SK-N-SH (cell line): ENCODE measurements around the gene PNP. TPM values are rescaled to one million over a fixed set of nuclear protein-coding genes. Genes with fewer than 3 reads are reported as not detected.

Experiments
- CTCF ChIA-PET: fragments of 300-600, 350-600 bp; formaldehyde crosslinking; extraction: SDS; loops from one replicate; lab custom pipeline; 2021; lab: Yijun Ruan, JAX
- POLR2A ChIA-PET: fragments of 350-600 bp; sonication (Branson Sonifier 250); formaldehyde crosslinking; extraction: SDS; loops from one replicate; lab custom pipeline; 2020; ENCODE audit warnings: antibody characterized with exemption, inconsistent platforms; lab: Yijun Ruan, JAX
- DNase-seq: peaks from one replicate; pipeline ENCODE4 v3.0.0; 2012
- H2AFZ ChIP-seq: fragments of 200-600 bp; sonication (generic); 2 replicates; pipeline ENCODE4 v1.8.1; 2016; ENCODE audit warnings: antibody characterized with exemption, mild to moderate bottlenecking, low read depth
- H3F3A ChIP-seq: fragments of 200-600 bp; sonication (generic); replicated peaks from 2 replicates; pipeline ENCODE3; 2016; ENCODE audit warnings: antibody characterized with exemption, mild to moderate bottlenecking; ENCODE audit not compliant: insufficient read depth
- H3K27ac ChIP-seq, 2 experiments: fragments of 200-500 bp in 1 of 2; fragments of 200-600 bp in 1 of 2; sonication (Bioruptor generic) in 1 of 2; sonication (generic), shearing (Covaris generic) in 1 of 2; 2 replicates each; pipeline versions ENCODE4 v1.5.1 to v1.6.1; 2014 to 2016; ENCODE audit warnings: low read depth in 2 of 2, inconsistent platforms in 1 of 2, low read length in 1 of 2, mild to moderate bottlenecking in 1 of 2, mixed read lengths in 1 of 2
- H3K27me3 ChIP-seq: fragments of 200-600 bp; sonication (generic), shearing (Covaris generic); 2 replicates; pipeline ENCODE4 v1.6.1; 2016; ENCODE audit warnings: mixed run types; ENCODE audit not compliant: insufficient read depth
- H3K36me3 ChIP-seq, 2 experiments: fragments of 200-500 bp in 1 of 2; fragments of 200-600 bp in 1 of 2; sonication (Bioruptor generic) in 1 of 2; sonication (generic) in 1 of 2; replicated peaks in 1 of 2; 2 replicates each; pipeline versions ENCODE3 to v1.5.1; 2014 to 2016; ENCODE audit warnings: low read length in 1 of 2, mild to moderate bottlenecking in 1 of 2; ENCODE audit not compliant: insufficient read depth in 2 of 2, control insufficient read depth in 1 of 2
- H3K4me1 ChIP-seq, 2 experiments: fragments of 200-500 bp in 1 of 2; fragments of 200-600 bp in 1 of 2; sonication (Bioruptor generic) in 1 of 2; sonication (generic), shearing (Covaris generic) in 1 of 2; 2 replicates each; pipeline versions ENCODE4 v1.5.1 to v1.6.1; 2014 to 2016; ENCODE audit warnings: low read depth in 1 of 2, low read length in 1 of 2, mixed run types in 1 of 2; ENCODE audit not compliant: insufficient read depth in 2 of 2, control insufficient read depth in 1 of 2
- H3K4me2 ChIP-seq: fragments of 200-600 bp; sonication (generic), shearing (Covaris generic); 2 replicates; pipeline ENCODE4 v1.6.1; 2017; ENCODE audit warnings: mixed run types
- H3K4me3 ChIP-seq, 2 experiments: fragments of 200-500 bp in 1 of 2; fragments of 200-600 bp in 1 of 2; sonication (Bioruptor generic) in 1 of 2; sonication (generic), shearing (Covaris generic) in 1 of 2; 2 replicates each; pipeline versions ENCODE4 v1.5.1 to v1.8.1; 2014 to 2016; ENCODE audit warnings: low read depth in 2 of 2, inconsistent platforms in 1 of 2, low read length in 1 of 2, mild to moderate bottlenecking in 1 of 2, mixed read lengths in 1 of 2, moderate library complexity in 1 of 2
- H3K79me2 ChIP-seq: fragments of 200-600 bp; sonication (generic); 2 replicates; pipeline ENCODE4 v1.8.1; 2017; ENCODE audit warnings: mild to moderate bottlenecking; ENCODE audit not compliant: insufficient read depth
- H3K9ac ChIP-seq: fragments of 200-600 bp; sonication (generic); 2 replicates; pipeline ENCODE4 v1.6.1; 2017; ENCODE audit warnings: mixed run types
- H3K9me2 ChIP-seq: fragments of 200-600 bp; sonication (generic); 2 replicates; pipeline ENCODE4 v1.6.1; 2017; ENCODE audit warnings: mixed run types
- H3K9me3 ChIP-seq: fragments of 200-600 bp; sonication (generic); 2 replicates; pipeline ENCODE4 v1.6.1; 2017; ENCODE audit warnings: mixed run types, mild to moderate bottlenecking, moderate library complexity
- H4K20me1 ChIP-seq: fragments of 200-600 bp; sonication (generic); 2 replicates; pipeline ENCODE4 v1.6.1; 2017; ENCODE audit warnings: mild to moderate bottlenecking, mixed run types; ENCODE audit not compliant: insufficient read depth
- ELF1 ChIP-seq: IDR thresholded peaks from 2 replicates; pipeline ENCODE4 v1.4.0; 2012
- EP300 ChIP-seq, 2 experiments: IDR thresholded peaks; 2 replicates each; pipeline versions ENCODE4 v1.4.0 to v1.6.1; 2012; ENCODE audit warnings: borderline replicate concordance in 1 of 2, low read depth in 1 of 2, low read length in 1 of 2
- FOSL2 ChIP-seq: IDR thresholded peaks from 2 replicates; pipeline ENCODE4 v1.4.0; 2012; ENCODE audit warnings: low read depth, mild to moderate bottlenecking, moderate library complexity, borderline replicate concordance
- GABPA ChIP-seq: IDR thresholded peaks from 2 replicates; pipeline ENCODE4 v1.4.0; 2012; ENCODE audit warnings: low read depth, mild to moderate bottlenecking
- GATA2 ChIP-seq: sonication (generic); formaldehyde crosslinking; IDR thresholded peaks from 2 replicates; pipeline ENCODE4 v1.5.0; 2020; ENCODE audit warnings: mild to moderate bottlenecking, missing genetic modification reagents
- MXI1 ChIP-seq: IDR thresholded peaks from 2 replicates; pipeline ENCODE4 v1.6.1; 2012; ENCODE audit warnings: mild to moderate bottlenecking, low read depth, low read length, improper control_type of control experiment
- NFIC ChIP-seq: IDR thresholded peaks from 2 replicates; pipeline ENCODE4 v1.4.0; 2012; ENCODE audit warnings: borderline replicate concordance
- NRF1 ChIP-seq: IDR thresholded peaks from 2 replicates; pipeline ENCODE4 v1.6.1; 2012; ENCODE audit warnings: low read depth, mild to moderate bottlenecking, low read length
- POLR2AphosphoS5 ChIP-seq: IDR thresholded peaks from 2 replicates; pipeline ENCODE4 v1.6.1; 2012; ENCODE audit warnings: low read depth, low read length
- RAD21 ChIP-seq: IDR thresholded peaks from 2 replicates; pipeline ENCODE4 v1.6.1; 2012; ENCODE audit warnings: mild to moderate bottlenecking, low read length
- RCOR1 ChIP-seq: fragments of 150-350 bp; IDR thresholded peaks from 2 replicates; pipeline ENCODE4 v1.6.1; 2017; ENCODE audit warnings: antibody characterized with exemption, low read length
- SIN3A ChIP-seq: IDR thresholded peaks from 2 replicates; pipeline ENCODE4 v1.6.1; 2012; ENCODE audit warnings: low read depth, mild to moderate bottlenecking, low read length, moderate library complexity, borderline replicate concordance
- SMC3 ChIP-seq: IDR thresholded peaks from 2 replicates; pipeline ENCODE4 v1.6.1; 2012; ENCODE audit warnings: low read depth, low read length, improper control_type of control experiment
- TAF1 ChIP-seq: IDR thresholded peaks from 2 replicates; pipeline ENCODE4 v1.6.1; 2012; ENCODE audit warnings: low read depth, mild to moderate bottlenecking, low read length, moderate library complexity, borderline replicate concordance
- TCF12 ChIP-seq: IDR thresholded peaks from 2 replicates; pipeline ENCODE4 v1.4.0; 2012
- TEAD4 ChIP-seq: IDR thresholded peaks from 2 replicates; pipeline ENCODE4 v1.4.0; 2012; ENCODE audit warnings: mild to moderate bottlenecking, borderline replicate concordance; ENCODE audit not compliant: insufficient read depth
- YY1 ChIP-seq: IDR thresholded peaks from 2 replicates; pipeline ENCODE4 v1.4.0; 2012; ENCODE audit warnings: low read depth, mild to moderate bottlenecking
- WGBS: methylation state at CpG from one replicate; pipeline ENCODE4 v1.1.6; 2017; ENCODE audit warnings: low lambda C conversion rate; 5-methylcytosine and 5-hydroxymethylcytosine counted together
- polyA plus RNA-seq, 3 experiments: library from polyadenylated mRNA; depleted of rRNA; stranded (reverse); fragments of >200 nt; gene quantifications; 2 replicates each; pipeline ENCODE4 v1.2.3, GENCODE V29; 2012
- TF ChIP-seq, protein P1 (sequence below): IDR thresholded peaks from 2 replicates; pipeline ENCODE4 v1.4.0; 2012; ENCODE audit warnings: low read depth
- TF ChIP-seq, protein P2 (sequence below): fragments of 150-350 bp; IDR thresholded peaks from 2 replicates; pipeline ENCODE4 v1.6.1; 2017; ENCODE audit warnings: antibody characterized with exemption, low read length, low read depth, borderline replicate concordance
- TF ChIP-seq, protein P3 (sequence below): IDR thresholded peaks from 2 replicates; pipeline ENCODE4; 2012

PNP gene
- polyA plus RNA-seq, 1 of the 3 experiments (the other 2 are of a cell fraction) = 29.8 TPM

DNA sequence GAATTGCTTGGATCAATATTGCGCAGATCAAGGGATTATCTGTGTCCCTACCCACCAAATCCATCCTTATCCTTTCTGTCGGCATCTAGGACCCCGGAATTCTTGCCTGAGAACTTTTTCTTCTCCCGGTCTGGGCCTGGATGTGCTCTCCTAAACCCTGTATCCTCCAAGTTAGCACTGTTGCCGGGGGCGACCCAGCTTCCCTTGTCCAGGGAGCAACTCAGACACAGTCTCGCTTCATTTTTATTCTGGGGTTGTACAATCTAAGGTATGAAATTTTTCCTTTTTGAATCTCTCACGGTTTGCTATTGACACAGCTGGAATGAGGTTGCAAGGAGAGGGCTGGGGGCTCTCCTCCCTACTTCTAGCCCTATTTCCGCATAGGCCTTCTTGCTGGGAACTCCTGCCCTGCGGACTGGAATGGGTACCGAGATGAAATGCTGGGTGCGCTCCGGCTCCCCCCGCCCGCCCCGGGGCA lies 403 bp upstream of the PNP start:
- Histone ChIP-seq H2AFZ (peak overlapping the region; percentile 89), H3K9ac (peak overlapping the region; percentile 79), H3F3A (peaks cover 5% of the 10 kb centered on the region), H3K9me2 (no peaks in the 10 kb centered on the region), H3K27me3 (no peaks in the 10 kb centered on the region; the same call in 1 of the 2 replicates), H3K4me2 (peak overlapping the region; percentile 91), H3K4me1 (peaks cover 0 to 14% of the 10 kb centered on the region in 2 experiments; a peak in 2 of 4 replicates), H3K79me2 (peaks cover 24% of the 10 kb centered on the region), H3K9me3 (no peaks in the 10 kb centered on the region), H3K27ac (peak overlapping the region; percentile 64 to 77), H4K20me1 (no peaks in the 10 kb centered on the region), H3K4me3 (peak overlapping the region; percentile 78 to 84), H3K36me3 (peaks cover 7 to 10% of the 10 kb centered on the region in 2 experiments)
- 19% methylated on average over 16 of the region's 16 CpGs for WGBS
- CTCF ChIA-PET = interaction anchor here (0.8 to 1.6 kb wide), 2 partner anchors 18 to 140 kb away, joined by 5 read pairs; no protein-coding TSS in a partner anchor
- POLR2A ChIA-PET = interaction anchor here (1.0 to 3.1 kb wide), 5 partner anchors 7 to 126 kb away, joined by 3 to 35 read pairs (median 4); partner anchors contain the start of genes APEX1, OSGEP, PIP4P1 and TEP1
- TF ChIP-seq ELF1 (no peak), YY1 (no peak), TCF12 (no peak), SMC3 (no peak), TEAD4 (no peak), GATA2 (no peak), RAD21 (no peak), NFIC (no peak)
- TF ChIP-seq, protein P1, sequence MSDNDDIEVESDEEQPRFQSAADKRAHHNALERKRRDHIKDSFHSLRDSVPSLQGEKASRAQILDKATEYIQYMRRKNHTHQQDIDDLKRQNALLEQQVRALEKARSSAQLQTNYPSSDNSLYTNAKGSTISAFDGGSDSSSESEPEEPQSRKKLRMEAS = no peak
- TF ChIP-seq, protein P2, sequence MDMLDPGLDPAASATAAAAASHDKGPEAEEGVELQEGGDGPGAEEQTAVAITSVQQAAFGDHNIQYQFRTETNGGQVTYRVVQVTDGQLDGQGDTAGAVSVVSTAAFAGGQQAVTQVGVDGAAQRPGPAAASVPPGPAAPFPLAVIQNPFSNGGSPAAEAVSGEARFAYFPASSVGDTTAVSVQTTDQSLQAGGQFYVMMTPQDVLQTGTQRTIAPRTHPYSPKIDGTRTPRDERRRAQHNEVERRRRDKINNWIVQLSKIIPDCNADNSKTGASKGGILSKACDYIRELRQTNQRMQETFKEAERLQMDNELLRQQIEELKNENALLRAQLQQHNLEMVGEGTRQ = no peak
- TF ChIP-seq, protein P3, sequence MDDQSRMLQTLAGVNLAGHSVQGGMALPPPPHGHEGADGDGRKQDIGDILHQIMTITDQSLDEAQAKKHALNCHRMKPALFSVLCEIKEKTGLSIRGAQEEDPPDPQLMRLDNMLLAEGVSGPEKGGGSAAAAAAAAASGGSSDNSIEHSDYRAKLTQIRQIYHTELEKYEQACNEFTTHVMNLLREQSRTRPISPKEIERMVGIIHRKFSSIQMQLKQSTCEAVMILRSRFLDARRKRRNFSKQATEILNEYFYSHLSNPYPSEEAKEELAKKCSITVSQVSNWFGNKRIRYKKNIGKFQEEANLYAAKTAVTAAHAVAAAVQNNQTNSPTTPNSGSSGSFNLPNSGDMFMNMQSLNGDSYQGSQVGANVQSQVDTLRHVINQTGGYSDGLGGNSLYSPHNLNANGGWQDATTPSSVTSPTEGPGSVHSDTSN = no peak
- DNase-seq = no peak

DNA sequence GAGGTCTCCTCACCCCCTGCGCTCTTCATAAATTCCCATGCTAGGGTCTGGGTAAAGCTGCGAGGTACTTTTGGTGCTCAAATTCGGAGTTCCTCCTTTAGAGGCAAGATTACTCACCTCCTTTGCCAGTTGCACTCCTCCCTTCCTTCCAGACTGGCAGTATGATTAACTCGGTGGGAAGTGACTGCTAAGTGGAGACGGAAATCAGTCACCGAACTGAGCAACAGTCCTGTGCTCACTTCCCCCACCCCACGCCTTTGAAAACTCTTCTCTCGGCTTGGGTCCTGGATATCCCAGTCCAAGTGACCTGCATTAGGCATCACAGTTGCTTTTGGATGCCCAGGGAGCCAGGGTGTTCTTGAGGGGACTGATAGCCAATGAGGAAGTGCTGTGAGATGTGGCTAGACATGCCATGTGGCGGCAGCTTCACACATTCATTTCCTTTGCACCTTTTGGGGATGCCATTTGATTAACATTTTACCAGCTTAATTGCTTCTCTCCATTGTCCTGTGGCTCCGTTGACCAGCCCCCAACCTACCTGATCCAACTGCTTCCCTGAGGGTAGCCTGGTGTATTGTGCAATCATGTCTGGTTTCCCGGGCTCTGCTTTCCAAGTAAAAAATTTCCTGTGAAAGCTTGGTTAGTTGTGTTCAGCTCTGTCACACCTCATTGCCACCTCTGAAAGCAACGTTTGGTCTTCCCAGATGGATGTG lies 840 bp downstream of the PNP start:
- H3K9me3 ChIP-seq = no peaks in the 10 kb centered on the region
- H3K9me2 ChIP-seq = no peaks in the 10 kb centered on the region
- peak overlapping the region; percentile 78 to 84 for H3K4me3 ChIP-seq
- H3K27me3 ChIP-seq = no peaks in the 10 kb centered on the region; the same call in 1 of the 2 replicates
- H3K4me2 ChIP-seq = peak overlapping the region; percentile 91
- peaks cover 5% of the 10 kb centered on the region for H3F3A ChIP-seq
- CTCF ChIA-PET = interaction anchor here (0.6 to 1.6 kb wide), 4 partner anchors 14 to 143 kb away, joined by 3 to 5 read pairs (median 4); no protein-coding TSS in a partner anchor
- WGBS = 2% methylated on average over 10 of the region's 12 CpGs
- DNase-seq = no peak
- H3K79me2 ChIP-seq = peaks cover 24% of the 10 kb centered on the region
- H4K20me1 ChIP-seq = no peaks in the 10 kb centered on the region
- peaks cover 7 to 21% of the 10 kb centered on the region in 2 experiments for H3K36me3 ChIP-seq
- POLR2A ChIA-PET = interaction anchor here (0.7 to 3.1 kb wide), 8 partner anchors 8 to 127 kb away, joined by 3 to 35 read pairs (median 3); partner anchors contain the start of genes APEX1, OSGEP, PARP2 and PIP4P1
- peak overlapping the region; percentile 79 for H3K9ac ChIP-seq
- peaks cover 0 to 14% of the 10 kb centered on the region in 2 experiments; a peak in 2 of 4 replicates for H3K4me1 ChIP-seq
- H2AFZ ChIP-seq = peak overlapping the region; percentile 89
- H3K27ac ChIP-seq = peak overlapping the region; percentile 64 to 91
- TF ChIP-seq EP300 (IDR thresholded peaks at IDR 0.05; ENCODE audit: borderline replicate concordance in 1 of 2, low read depth in 1 of 2, low read length in 1 of 2) (no peak), TCF12 (no peak), RCOR1 (no peak), TAF1 (peak; percentile 42; the same call in 1 of the 2 replicates), SIN3A (no peak), NRF1 (no peak), POLR2AphosphoS5 (no peak), GABPA (peak; percentile 18; the same call in 1 of the 2 replicates), YY1 (no peak), SMC3 (no peak), FOSL2 (no peak), MXI1 (peak; percentile 73)
- TF ChIP-seq, protein P1 = no peak
- TF ChIP-seq, protein P2 = no peak
